ENCODE measurements around the gene GNAI2.
"Not testable (repeated sequence)": the region's sequence is repeated elsewhere in the genome, so short reads cannot be mapped to it uniquely, and the experiment has no call there.

Gene GNAI2

DNA sequence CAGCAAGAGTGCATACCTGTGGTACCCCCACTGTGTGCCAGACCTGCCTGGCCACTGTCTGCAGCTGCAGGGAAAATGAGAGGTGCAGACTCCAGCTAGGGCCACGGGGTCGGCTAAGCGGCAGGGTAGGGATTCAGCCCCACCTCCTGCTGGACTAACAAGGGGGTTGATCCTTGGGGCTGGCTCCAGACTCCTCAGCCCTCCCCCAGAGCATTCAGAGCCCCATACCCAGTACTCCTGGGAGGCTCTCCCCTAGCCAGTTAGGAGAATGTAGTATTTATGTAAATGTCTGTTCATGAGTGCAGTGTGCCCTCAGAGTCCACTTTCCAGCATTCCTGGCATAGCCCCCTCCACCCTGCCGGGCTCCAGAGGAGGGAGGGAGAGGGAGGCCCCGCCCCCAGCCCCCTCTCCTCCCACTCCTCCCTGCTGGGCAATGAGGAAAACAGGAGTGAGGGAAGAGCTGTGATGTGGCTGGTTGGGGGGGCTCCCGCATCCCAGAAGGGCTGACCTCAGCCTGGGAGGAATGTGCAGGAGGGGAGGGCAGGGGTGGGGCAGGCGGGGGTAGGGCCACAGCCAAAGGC is 28.5 kb downstream of the GNAI2 start:
- DNase-seq (ENCODE audit: low spot score): peak; percentile 97

DNA sequence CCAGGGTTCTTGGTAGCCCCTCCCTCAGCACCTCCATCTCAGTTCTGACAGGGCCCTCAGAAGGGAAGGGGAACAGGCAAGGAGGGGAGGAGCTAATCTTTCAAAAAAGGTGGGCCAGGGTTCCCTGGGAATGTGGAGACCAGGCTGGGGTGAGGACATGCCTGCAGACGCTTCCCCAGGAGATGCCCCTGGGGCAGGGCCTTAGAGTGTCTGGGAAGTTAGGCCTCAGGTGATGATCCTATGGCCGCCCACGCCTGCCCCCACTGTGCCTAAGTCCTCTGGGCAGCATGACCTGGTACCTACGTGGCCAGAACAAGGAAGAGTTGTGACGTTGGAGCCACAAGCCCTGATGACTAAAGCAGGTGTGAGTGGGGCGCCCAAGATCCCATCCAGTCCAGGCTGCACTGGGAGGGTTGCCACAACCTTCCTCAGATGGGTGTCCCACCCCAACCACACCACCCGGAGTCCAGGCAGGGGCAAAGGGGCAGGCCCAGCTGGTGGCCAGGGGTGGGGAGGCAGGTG is 29.0 kb downstream of the GNAI2 start:
- no peak for DNase-seq (ENCODE audit: low spot score)

GRCh38 chr3:50265571-50265970 is 29.6 kb downstream of the GNAI2 start:
- no peak for DNase-seq (ENCODE audit: low spot score)

GRCh38 chr3:50266017-50266416 is 30.0 kb downstream of the GNAI2 start:
- no peak for DNase-seq (ENCODE audit: low spot score)

DNA sequence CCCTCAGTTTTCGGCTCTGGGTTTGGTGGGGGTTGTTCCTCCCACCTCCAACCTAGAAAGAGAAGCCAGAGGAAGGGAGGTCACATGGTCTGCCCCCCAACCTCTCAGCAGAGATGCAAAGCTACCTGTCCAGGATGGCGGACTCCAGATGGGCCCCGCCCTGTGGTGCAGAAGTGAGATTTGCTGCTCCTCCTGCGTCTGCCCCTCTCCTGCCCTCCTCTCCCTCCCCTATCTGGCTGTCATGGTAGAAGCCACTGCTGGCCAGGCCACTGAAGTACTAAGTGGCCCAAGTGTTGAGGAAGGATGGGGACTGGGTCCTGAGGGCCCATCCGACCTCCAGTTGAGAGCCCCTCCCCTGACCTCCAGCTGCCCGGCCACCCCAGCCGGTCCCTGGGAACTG is 30.8 kb downstream of the GNAI2 start:
- DNase-seq (ENCODE audit: low spot score): no peak

DNA sequence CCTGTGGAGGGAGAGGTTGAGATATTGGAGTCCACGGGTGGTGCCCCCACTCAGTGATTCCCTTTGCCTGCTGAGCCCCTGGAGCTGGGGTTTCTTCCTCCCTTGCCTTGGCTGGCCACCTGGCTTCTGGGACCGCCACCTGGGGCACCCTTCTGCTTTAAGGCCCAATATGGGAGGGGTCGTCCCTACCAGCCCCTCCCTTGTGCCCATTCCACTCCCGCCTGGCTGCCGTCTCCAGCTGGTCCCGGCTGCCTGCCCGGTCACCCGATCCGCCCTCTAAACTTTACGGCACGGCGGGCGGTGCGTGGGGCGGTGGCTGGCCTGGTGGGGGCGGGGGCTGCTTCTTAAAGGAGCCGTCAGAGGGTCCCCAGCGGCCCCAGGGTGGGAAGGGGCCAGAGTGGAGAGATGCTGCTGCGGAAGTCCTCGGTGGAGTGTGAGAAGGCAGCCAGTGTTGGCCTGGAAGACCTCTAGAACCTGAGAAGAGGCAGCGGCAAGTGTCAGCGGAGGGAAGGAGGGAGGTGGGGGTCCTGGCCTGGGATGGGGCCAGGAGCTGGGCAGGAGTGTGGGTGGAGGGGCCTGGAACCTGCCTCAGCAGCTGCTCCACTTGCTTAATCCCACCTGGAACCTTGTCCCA is 31.4 kb downstream of the GNAI2 start:
- no peak for DNase-seq (ENCODE audit: low spot score)

DNA sequence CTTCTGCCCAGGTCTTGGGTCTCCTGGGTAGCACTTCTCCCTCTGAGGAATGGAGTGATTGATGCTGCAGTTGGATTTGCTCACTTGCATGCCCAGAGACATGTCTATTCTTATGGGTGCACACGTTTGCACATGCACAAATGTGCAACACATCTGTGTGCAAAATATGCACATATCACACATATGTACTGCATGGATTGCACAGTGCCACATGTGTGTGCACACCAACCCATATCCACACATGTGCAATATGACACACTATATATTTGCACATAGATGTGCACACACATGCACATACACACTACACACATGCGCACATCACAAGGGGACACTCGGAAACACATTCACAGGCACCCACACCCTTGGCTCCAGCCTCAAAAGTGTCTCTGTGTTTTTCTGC is 32.3 kb downstream of the GNAI2 start:
- no peak for DNase-seq (ENCODE audit: low spot score)

GRCh38 chr3:50268703-50269451 is 32.9 kb downstream of the GNAI2 start, which contains the start of gene SEMA3B:
Gene SEMA3B, plus strand, starts transcription at chr3:50269147. Its CDS starts 94 bp downstream, at chr3:50269241.
- DNase-seq (ENCODE audit: low spot score): peak; percentile 74

GRCh38 chr3:50269460-50269859 is 33.5 kb downstream of the GNAI2 start:
- DNase-seq (ENCODE audit: low spot score): no peak

DNA sequence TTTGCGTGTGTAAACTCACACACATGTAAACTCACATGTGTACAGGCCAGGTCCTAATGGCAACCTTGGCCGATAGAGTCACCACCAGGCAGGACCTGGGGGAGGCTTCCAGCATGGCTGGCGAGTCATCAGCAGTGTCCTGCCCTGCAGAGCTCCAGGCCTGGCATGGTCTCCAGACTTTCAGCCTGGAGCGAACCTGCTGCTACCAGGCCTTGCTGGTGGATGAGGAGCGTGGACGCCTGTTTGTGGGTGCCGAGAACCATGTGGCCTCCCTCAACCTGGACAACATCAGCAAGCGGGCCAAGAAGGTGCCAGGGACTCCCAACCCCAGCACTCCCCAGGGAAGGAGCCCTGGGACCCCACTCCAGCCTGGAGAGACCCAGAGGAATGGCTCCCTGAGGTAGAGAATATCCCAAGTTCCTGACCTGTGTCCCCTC is 34.0 kb downstream of the GNAI2 start:
- peak; percentile 90 for DNase-seq (ENCODE audit: low spot score)

- no peak for DNase-seq (ENCODE audit: low spot score)
These were observed 34.6 kb downstream of the GNAI2 start for GRCh38 chr3:50270422-50271224.

GRCh38 chr3:50271314-50271936 is 35.4 kb downstream of the GNAI2 start:
- DNase-seq (ENCODE audit: low spot score): no peak

- DNase-seq (ENCODE audit: low spot score): not testable (repeated sequence)
These were observed 36.5 kb downstream of the GNAI2 start for GRCh38 chr3:50272538-50272910.

DNA sequence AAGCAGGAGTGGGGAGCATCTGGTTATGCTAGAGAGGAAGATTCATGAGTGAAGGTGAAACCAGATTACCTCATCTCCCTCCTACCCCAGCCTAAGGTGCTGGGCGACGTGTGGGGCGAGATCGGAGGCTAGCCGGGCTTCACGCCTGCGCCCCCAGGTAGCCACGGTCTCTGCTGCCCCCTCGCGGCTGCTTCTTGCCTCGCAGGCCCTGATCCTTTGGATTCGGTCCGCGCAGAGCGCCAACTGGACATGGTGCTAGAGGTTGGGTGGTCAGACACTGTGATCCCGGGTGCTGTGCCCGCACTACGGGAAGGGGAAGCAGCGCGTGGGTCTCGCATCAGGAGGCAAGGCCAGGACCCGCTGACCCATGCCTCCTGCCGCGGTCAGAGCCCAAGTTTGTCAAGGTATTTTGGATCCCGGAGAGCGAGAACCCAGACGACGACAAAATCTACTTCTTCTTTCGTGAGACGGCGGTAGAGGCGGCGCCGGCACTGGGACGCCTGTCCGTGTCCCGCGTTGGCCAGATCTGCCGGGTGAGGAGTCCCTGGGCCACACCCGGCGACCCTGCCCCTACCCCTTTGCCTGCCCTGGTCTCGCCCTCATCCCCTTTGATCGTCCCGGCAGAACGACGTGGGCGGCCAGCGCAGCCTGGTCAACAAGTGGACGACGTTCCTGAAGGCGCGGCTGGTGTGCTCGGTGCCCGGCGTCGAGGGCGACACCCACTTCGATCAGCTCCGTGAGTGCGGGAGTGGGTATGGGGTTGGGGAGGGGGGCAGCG is 37.1 kb downstream of the GNAI2 start:
- peak; percentile 96 for DNase-seq (ENCODE audit: low spot score)

DNA sequence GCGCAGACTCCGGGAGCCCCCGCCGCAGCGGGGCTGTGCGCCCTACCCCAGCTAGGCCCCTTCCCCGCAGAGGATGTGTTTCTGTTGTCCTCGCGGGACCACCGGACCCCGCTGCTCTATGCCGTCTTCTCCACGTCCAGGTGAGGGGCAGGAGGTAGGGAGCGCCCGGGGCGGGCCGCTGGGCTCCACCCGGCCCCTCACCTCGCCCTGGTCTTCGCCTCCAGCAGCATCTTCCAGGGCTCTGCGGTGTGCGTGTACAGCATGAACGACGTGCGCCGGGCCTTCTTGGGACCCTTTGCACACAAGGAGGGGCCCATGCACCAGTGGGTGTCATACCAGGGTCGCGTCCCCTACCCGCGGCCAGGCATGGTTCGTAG is 37.7 kb downstream of the GNAI2 start:
- DNase-seq (ENCODE audit: low spot score): no peak

DNA sequence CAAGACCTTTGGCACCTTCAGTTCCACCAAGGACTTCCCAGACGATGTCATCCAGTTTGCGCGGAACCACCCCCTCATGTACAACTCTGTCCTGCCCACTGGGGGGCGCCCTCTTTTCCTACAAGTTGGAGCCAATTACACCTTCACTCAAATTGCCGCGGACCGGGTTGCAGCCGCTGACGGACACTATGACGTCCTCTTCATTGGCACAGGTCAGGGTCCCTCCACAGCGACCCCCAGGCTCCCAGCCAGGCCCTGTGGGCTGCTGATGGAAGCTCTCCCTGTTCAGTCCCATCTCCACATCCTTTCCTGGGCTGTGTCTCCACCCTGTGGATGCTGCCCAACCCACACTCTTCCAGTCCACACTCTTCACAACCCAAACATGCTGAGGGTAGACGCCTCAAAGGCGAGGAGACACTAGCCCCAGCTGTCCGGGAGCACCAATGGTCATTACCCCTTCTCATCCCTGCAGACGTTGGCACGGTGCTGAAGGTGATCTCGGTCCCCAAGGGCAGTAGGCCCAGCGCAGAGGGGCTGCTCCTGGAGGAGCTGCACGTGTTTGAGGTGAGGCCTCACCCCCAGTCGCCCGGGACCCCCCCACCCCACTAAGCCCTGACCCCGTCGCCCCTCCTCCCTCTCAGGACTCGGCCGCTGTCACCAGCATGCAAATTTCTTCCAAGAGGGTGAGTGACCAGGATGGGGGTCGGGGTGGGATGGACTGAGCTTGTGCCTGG is 38.5 kb downstream of the GNAI2 start:
- peak; percentile 82 for DNase-seq (ENCODE audit: low spot score)

- no peak for DNase-seq (ENCODE audit: low spot score)
These were observed 39.4 kb downstream of the GNAI2 start for GRCh38 chr3:50275141-50275995.

GRCh38 chr3:50275996-50276761 is 40.2 kb downstream of the GNAI2 start:
- no peak for DNase-seq (ENCODE audit: low spot score)

- DNase-seq (ENCODE audit: low spot score): no peak
These were observed 40.7 kb downstream of the GNAI2 start for GRCh38 chr3:50276762-50277101.
